HT1080 (cell line): Measurements from ENCODE around the gene SVEP1. TPM values are rescaled to one million over a fixed set of nuclear protein-coding genes. Genes with fewer than 3 reads are reported as not detected.

Source experiments
- DNase-seq: peaks from one replicate; pipeline ENCODE4 v3.0.0-alpha.2; 2015; ENCODE audit warnings: low read depth
- total RNA-seq: library from RNA; depleted of rRNA; stranded (reverse); fragments of >200 nt; shearing (Covaris generic); gene quantifications from 2 replicates; pipeline ENCODE4 v1.2.3, GENCODE V29; 2014

SVEP1 gene
- total RNA-seq, 1 experiment from 2014 or later, result under 0.01 TPM

GRCh38 chr9:110528645-110529044 is 50.9 kb downstream of the SVEP1 start:
- no peak for DNase-seq

GRCh38 chr9:110526426-110526825 is 53.1 kb downstream of the SVEP1 start:
- DNase-seq, result peak; percentile 5

DNA sequence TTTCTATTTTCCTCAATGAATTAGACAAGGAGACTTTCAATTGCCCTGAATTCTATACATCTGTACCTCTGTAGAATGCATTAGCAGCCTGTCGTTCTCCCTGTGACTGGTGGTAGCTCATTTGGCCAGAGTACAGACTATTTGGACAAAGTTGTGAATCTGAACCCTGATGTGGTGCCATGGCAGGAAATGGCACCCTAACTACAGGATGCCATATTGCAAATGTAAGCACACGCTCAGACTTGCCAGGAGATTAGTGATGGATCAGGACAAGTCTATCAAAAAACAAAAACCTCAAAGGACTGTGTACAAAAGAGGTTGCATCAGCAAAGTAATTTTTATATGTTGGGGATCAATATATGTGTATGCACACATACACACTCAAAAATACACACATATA is 58.3 kb downstream of the SVEP1 start:
- no peak for DNase-seq

DNA sequence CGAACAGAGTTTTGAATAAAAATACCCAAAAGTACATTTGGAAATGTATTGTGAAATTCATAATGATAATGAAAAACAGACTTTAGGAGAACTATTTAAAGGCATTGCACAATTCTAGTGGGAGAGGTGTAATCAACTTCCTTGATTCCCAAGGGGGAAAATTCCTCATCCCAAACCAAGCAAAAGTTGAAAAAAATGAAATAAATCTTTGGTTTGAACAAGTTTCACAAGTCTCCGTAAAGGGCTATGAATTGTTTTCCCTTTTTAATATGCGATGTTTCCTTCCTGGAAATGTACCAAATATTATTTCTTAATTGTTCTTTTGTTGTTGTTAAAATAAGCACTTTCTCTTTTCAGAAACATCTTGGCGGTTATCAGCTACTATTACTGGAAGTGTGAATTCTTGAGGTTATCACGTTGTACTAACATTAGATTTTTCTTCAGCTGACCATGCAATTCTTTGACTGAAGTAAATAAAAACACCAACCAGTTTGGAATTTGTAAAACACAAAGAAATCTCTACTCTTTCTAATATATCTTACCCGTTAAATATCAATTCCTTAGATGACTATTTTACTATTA is 59.3 kb downstream of the SVEP1 start:
- no peak for DNase-seq

GRCh38 chr9:110517483-110517882 is 62.1 kb downstream of the SVEP1 start:
- DNase-seq, result no peak

GRCh38 chr9:110514897-110515296 is 64.6 kb downstream of the SVEP1 start:
- no peak for DNase-seq

DNA sequence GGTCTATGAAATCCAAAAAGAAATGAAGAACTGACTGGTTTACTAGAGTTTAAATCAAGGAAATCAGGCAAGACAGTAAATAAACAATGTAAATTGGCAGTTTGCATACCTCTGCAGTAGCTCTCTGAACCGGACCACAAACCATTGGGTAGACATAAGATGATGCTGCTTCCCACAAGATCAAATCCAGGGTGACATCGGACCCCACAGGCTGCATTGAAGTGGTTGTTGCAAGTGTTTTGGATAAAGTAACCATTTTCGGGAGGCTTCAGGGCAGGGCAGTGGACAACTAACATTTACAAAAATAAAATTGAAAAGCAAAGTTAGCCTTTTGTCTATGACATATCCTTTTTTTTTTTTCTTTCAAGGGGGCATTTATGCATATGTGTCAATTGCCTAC is 66.7 kb downstream of the SVEP1 start:
- no peak for DNase-seq

DNA sequence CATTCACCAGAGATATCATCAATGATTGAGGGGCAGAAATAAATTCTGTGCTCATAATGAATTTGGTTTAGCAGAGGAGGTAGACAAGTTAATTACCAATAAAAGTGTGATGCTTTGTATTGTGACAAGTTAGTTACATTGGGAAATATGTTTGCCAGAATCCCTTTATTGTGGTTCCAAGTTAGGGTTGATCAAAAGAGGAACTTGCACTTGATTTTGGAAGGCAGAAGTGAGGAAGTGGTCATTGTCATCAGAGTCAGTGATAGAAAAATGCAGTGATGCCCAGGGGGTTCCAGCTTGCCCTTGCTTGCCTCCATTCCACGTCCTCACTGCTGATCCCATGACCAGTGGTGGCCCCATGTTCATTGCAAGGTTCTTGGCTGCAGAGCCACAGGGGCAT is 69.7 kb downstream of the SVEP1 start:
- no peak for DNase-seq

GRCh38 chr9:110502842-110503241 is 76.7 kb downstream of the SVEP1 start:
- DNase-seq, result peak; percentile 26

GRCh38 chr9:110499608-110500007 is 79.9 kb downstream of the SVEP1 start:
- no peak for DNase-seq

DNA sequence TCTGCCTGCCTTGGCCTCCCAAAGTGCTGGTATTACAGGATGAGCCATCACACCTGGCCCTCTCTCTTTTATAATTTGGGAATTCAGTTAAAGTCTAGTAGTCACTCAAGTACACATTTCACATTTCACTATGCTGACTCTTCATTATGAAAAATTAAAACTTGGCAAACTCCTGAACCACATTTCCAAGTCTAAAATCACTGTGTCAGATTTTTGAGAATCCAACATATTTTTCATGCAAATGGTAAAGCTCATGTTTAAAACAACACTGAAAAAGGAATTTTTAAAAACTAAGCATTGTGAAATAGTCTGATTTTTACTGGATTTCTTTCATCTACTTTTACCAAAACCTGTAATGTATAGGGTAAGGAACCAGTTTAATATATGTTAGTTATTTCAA is 92.3 kb downstream of the SVEP1 start:
- no peak for DNase-seq

DNA sequence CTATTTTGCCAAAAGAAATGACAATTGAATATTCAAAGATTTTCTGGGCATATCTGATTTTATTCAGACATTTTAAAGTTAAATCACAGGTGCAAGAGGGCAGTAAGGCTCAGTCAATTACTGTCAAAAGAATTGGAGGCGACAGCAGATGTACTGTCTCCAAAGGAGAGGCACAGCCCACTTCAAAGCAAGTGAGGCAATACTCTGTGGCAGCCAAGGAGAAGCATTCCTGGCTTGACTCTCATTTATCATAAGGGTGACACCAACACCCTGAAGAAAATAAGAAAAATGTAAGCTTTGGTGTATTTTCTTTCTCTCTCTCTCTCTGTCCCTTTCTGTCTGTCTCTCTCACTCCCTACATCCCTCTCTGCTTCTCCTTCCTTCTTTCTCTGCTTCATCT is 93.3 kb downstream of the SVEP1 start:
- no peak for DNase-seq

GRCh38 chr9:110479481-110479880 is 100.1 kb downstream of the SVEP1 start:
- no peak for DNase-seq

DNA sequence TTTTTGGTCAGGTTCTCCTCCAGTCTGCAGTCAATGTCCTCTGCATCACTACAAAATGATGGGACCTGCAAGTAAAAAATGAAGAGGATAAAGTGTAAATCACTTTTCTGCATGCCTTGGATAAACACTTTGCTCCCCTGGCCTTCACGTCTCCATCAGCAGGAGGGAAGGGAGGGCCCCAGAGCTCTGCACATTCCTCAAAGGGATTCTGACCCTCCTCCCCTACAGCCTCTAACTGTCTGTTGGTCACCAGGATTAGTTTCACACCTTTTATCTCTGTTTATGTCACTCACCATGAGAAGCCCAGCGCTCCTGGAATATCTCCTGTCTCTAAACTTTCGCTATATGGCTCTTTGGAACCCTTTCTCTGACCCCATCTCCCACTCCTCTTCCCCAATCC is 103.3 kb downstream of the SVEP1 start:
- DNase-seq, result no peak

GRCh38 chr9:110472111-110472510 is 107.4 kb downstream of the SVEP1 start:
- DNase-seq, result no peak

- DNase-seq, result no peak
Observed at GRCh38 chr9:110468950-110469349, 110.6 kb downstream of the SVEP1 start.

GRCh38 chr9:110465190-110465589 is 114.4 kb downstream of the SVEP1 start:
- DNase-seq, result no peak

DNA sequence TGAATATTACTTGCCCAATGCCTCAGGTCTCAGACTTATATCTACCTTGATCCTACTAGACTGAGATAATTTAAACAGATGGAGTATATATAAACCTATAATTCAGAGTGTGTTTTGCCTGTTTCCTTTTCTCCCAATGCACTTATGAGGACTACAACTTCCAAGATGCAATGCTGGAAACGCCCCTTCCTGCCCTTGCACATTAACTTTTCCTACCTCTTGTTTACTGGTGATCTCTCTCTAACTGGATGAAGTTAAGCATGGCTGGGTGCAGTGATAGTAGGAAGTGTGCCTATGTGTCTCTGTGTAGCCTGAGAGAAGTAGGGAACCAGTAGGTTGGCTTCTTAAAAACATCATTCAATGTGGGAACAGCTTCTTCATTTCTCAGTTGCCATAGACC is 115.2 kb downstream of the SVEP1 start:
- peak; percentile 12 for DNase-seq

- no peak for DNase-seq
Observed at GRCh38 chr9:110463499-110463898, 116.0 kb downstream of the SVEP1 start.

DNA sequence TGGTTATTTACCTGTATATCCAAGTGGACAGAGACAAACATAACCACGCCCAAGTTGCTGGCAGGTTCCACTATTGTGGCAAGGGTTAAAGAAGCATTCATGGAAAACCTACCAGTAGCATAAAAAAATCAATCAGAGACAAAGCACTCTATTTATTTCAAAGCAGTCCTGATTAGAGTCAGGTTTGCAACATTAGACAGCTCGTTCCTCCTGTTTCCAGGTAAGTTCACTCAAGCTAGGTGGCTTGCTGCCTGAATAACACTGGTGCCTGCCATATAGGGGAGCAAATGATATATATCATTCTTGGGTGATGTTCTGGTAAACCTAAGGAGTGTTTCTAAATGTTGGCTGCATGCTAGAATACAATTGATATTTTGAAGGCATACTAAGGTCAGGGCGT is 122.3 kb downstream of the SVEP1 start:
- no peak for DNase-seq

DNA sequence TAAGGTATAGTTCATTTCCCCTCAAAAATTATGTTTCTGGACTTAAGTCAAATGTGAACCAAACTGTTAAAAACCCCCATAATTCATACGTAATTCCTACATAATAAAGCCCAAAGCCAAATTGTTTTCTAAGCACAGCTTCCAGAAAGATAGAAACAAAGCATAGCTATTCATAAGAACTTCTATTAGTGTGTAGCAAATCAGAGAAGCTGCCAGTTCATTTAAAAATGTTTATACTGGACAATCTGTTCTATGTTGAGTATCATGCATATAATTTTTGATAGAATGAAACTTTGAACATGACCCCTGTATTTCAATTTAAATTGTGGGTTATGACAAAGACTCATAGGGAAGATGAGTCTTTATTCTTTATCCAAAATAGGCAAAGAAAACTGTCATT is 122.9 kb downstream of the SVEP1 start:
- DNase-seq, result no peak

GRCh38 chr9:110455860-110456259 is 123.7 kb downstream of the SVEP1 start:
- no peak for DNase-seq

GRCh38 chr9:110452227-110452801 is 127.2 kb downstream of the SVEP1 start:
- no peak for DNase-seq

GRCh38 chr9:110451726-110452125 is 127.8 kb downstream of the SVEP1 start:
- DNase-seq, result no peak
